NCI-H1436 (cell line): ENCODE data around the gene GHRHR.

Source experiments
- DNase-seq: peaks from one replicate; lab custom pipeline; 2025; lab: John Stamatoyannopoulos, UW

Gene GHRHR

DNA sequence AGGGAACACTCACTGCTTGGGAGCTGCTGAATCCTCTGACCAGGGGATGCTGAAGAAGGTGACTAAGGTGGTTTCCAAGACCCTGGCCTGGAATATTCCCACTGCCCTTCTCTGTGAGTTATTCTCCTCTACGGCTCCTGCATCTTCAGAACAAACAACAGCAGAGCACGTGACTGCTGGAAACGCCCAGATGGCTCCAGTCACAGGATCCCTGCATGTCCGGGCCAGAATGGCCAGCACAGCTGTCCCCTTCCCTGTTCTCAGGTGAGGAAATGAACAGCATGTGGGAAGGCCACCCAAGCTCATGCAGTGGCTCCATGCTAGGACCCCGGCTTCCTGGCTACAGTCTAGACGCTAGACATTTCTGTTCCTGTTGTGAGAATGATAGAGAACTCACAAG, 43.1 kb downstream of the GHRHR start:
- no peak for DNase-seq

DNA sequence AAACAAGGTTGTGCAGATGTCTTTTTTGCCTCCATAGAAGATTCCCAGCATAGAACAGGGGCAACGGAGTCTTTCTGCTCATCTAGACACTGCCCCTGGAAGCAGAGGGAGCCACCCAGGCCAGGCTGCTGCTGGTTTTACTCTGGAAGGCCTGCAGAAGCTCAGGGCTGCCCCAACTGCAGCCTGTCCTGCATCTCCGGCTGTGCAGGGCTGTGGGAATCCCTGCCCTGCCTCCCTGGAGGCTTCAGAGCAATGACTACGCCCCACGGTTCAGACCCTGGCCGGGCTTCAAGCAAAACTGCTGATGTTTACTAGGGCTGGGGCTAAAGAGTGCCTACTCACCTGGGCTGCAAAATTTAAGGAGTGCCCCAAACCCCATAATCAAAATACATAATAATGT, 43.9 kb downstream of the GHRHR start:
- no peak for DNase-seq

GRCh38 chr7:31014826-31015225, 51.1 kb downstream of the GHRHR start:
- DNase-seq = no peak

DNA sequence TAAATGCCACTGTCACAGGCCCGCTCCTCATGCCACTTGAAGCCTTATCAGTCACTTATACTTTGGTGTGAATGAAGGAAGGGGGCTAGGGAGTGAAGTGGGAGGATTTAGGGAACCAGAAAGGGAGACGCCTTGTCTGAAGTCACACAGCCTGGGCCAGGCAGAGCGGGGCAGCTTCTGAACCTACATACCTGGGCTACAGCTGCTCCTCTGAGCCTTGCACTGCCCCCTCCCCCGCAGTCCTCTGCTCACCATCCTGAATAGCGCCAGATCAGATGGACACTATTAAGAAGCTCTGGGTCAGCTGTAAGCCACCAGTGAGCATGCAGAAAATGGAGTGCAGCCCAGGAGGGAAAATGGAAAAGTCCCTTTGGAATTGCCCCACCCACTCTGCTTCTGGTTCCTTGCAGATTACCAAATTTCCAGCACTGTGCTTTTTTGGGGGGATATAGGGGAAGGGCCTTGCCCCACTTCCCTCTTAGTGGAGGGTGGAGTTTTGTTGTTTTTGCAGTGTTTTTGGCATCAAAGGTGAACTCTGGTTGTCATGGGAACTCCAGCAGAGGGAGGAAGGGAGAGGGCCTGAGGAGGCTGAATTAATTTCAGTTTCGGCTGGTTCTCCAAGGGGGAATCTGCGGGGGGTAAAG, 53.4 kb downstream of the GHRHR start:
- no peak for DNase-seq

DNA sequence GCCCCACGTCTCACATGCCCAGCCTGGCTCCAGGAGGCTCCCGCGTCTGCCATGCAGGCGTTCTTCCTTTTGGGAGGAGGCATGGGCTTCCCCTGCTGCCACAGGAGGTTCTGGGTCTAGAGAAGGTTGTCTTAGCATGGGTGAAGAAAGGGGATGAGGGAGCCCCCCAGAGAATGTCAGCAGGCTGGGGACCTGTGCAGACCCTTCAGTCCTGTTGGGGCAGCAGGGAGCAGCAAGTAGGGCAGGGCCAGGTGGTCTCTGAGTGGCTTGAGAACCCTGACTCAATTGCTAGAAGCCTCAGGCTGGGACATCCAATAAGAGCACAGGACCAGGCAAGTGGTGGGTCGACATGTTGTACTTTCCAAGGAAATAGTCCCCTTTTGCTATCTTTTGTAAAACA, 54.0 kb downstream of the GHRHR start:
- no peak for DNase-seq

DNA sequence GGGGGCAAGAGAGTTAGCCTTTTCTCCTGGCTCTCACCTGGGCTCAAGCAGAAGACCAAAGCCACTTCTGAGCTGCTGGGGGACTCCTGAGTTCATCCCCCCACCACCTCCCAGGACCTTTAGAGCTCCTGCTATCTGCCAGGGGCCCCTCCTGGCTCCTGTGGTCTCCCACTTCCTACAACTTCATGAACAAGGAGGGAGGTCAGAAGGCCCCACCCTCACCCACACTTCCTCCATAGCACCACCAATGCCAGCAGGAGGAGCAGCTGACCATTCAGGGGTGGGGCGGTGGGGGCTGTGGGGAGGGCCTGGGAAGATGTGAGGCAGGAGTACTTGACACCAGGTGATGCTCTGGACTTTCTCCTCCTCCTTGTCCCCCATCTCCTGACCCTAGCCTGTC, 55.8 kb downstream of the GHRHR start:
- no peak for DNase-seq

- no peak for DNase-seq
Measured at GRCh38 chr7:31020161-31020560, 56.4 kb downstream of the GHRHR start.

- no peak for DNase-seq
Measured at GRCh38 chr7:31020652-31021051, 56.9 kb downstream of the GHRHR start.

- no peak for DNase-seq
Measured at GRCh38 chr7:31022117-31022516, 58.4 kb downstream of the GHRHR start.

- no peak for DNase-seq
Measured at GRCh38 chr7:31022726-31023125, 59.0 kb downstream of the GHRHR start.

DNA sequence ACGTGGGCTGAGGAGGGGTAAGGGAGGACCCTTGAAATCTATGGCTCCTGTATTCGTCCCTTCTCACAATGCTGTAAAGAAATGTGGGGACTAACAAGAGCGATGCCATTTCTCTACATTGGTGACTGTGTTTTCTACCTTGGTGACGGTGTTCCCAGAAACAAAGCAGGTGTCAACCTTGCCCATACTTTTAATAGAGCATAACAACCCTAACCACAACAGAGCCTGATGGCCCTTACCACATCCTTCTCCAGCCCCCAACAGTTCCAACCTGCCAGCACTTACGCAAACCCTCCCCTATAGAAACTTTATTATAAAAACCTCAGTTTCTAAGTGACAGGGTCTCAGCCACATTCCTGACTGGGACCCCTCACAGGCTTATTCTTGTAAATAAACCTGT, 60.1 kb downstream of the GHRHR start:
- DNase-seq = no peak

DNA sequence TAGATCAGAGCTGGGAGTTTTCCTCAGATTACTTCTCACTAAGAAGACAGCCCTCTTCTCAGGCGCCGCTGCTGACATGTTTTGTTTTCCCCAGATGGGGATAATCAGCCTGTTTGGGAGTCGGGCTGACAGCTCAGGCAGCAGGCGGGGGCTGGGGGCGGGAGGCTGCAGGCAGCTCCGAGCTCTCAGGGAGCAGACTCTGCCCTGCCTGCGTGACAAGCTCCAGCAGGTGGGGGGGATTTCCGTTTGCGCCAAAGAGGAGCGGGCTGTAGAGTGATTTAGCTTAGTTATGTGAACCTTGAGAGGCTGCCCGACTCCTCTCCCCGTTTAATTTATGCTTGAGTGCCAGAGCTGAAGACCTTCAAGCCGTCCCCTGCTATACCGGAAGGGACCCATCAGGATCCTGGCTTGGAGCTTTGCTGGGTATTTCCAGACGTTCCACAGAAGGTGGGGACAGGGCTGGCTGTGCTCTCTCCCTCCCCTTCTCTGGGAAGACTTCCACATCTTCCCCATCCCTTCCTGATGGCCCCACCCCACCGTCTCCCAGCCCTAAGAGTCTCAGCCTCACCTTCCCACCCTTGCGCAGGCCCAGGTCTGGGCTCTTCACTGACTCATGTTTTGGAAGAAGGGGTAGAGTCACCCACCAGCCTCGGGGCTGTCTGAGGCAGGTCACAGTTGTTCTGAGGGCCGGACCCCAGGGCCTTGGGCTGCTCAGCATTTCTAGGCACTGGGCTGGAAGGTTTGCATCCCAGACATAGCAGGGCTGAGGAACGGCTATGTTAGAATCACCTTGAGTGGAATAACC, 63.6 kb downstream of the GHRHR start:
- no peak for DNase-seq

DNA sequence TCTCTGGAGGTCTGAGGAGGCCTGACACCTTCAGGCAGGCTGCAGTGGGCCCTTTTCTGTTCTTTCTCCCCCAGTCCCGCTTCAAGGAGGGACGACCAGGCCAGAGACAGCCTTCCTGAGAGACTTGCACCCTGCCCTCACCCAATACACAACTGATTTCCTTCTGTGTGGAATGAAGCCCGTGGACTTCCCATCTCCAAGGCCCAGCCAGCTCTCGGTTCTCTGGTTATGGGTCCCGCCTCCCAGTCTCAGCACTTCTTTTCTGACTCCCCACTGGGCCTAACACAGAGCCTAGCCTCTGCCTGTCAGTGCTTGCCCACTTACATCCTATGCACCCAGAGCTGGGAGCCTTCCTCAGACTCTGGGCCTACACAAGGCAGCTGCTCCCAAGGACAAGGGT, 64.3 kb downstream of the GHRHR start:
- no peak for DNase-seq

GRCh38 chr7:31028417-31028992, 64.8 kb downstream of the GHRHR start:
- no peak for DNase-seq
